GM23338 (cell line): ENCODE measurements around the gene NPM3. TPM values are rescaled to one million over a fixed set of nuclear protein-coding genes. Genes with fewer than 3 reads are reported as not detected.

ENCODE experiments used
- ATAC-seq: fragments of 200-7000 bp; cut with Tn5 transposase; 3 replicates; pipeline ENCODE4 v1.9.1; 2020
- DNase-seq: peaks from one replicate; pipeline ENCODE4 v3.0.0-alpha.2; 2015; ENCODE audit warnings: low spot score
- H2AFZ ChIP-seq: fragments of 200-600 bp; sonication (generic); 2 replicates; pipeline ENCODE4 v1.8.0; 2016; ENCODE audit warnings: antibody characterized with exemption, mild to moderate bottlenecking, moderate library complexity
- H3F3A ChIP-seq: fragments of 200-600 bp; sonication (generic); replicated peaks from 2 replicates; pipeline ENCODE4 v1.8.0; 2017; ENCODE audit warnings: antibody characterized with exemption, mixed run types, low read depth
- H3K27ac ChIP-seq: fragments of 200-600 bp; sonication (generic); 2 replicates; pipeline ENCODE4 v1.6.1; 2016; ENCODE audit warnings: low read depth
- H3K27me3 ChIP-seq: fragments of 200-600 bp; sonication (generic); 2 replicates; pipeline ENCODE4 v1.8.0; 2016; ENCODE audit warnings: mild to moderate bottlenecking, mixed run types, moderate library complexity; ENCODE audit not compliant: insufficient read depth
- H3K36me3 ChIP-seq: fragments of 200-600 bp; sonication (generic); 2 replicates; pipeline ENCODE4 v1.8.0; 2016; ENCODE audit warnings: mild to moderate bottlenecking; ENCODE audit not compliant: insufficient read depth
- H3K4me1 ChIP-seq: fragments of 200-600 bp; sonication (generic); 2 replicates; pipeline ENCODE4 v1.8.0; 2016; ENCODE audit warnings: mild to moderate bottlenecking, moderate library complexity; ENCODE audit not compliant: insufficient read depth
- H3K4me2 ChIP-seq: fragments of 200-600 bp; sonication (generic); 2 replicates; pipeline ENCODE4 v1.7.1; 2017; ENCODE audit warnings: mixed run types
- H3K4me3 ChIP-seq: fragments of 200-600 bp; sonication (generic); 2 replicates; pipeline ENCODE4 v1.6.1; 2016; ENCODE audit warnings: mixed run types
- H3K79me2 ChIP-seq: fragments of 200-600 bp; sonication (generic); replicated peaks from 2 replicates; pipeline ENCODE4 v1.8.0; 2017; ENCODE audit warnings: mild to moderate bottlenecking; ENCODE audit not compliant: insufficient read depth
- H3K9me2 ChIP-seq: fragments of 200-600 bp; sonication (generic); 2 replicates; pipeline ENCODE4 v1.8.0; 2017; ENCODE audit not compliant: insufficient read depth
- H4K20me1 ChIP-seq: fragments of 200-600 bp; sonication (generic); replicated peaks from 2 replicates; pipeline ENCODE4 v1.8.0; 2017; ENCODE audit warnings: mild to moderate bottlenecking; ENCODE audit not compliant: insufficient read depth
- H3K27ac Mint-ChIP-seq: 2 replicates; pipeline ENCODE4 v1.8.0; 2020; ENCODE audit warnings: inconsistent platforms, mild to moderate bottlenecking, moderate library complexity, mixed read lengths
- H3K27me3 Mint-ChIP-seq: 3 replicates; pipeline ENCODE4 v1.8.0; 2022; ENCODE audit warnings: low read depth, mild to moderate bottlenecking, moderate library complexity, mixed read lengths, inconsistent platforms; ENCODE audit not compliant: insufficient read depth, poor library complexity
- H3K36me3 Mint-ChIP-seq: 3 replicates; pipeline ENCODE4 v1.8.0; 2021; ENCODE audit warnings: low read depth, mild to moderate bottlenecking, inconsistent platforms, moderate library complexity, mixed read lengths
- H3K4me1 Mint-ChIP-seq: 3 replicates; pipeline ENCODE4 v1.8.0; 2020; ENCODE audit warnings: mild to moderate bottlenecking, inconsistent platforms, mixed read lengths
- H3K4me3 Mint-ChIP-seq: 3 replicates; pipeline ENCODE4 v1.8.0; 2021; ENCODE audit warnings: moderate library complexity, mild to moderate bottlenecking, inconsistent platforms, mixed read lengths
- H3K9me3 Mint-ChIP-seq: 3 replicates; pipeline ENCODE4 v1.8.0; 2020; ENCODE audit warnings: moderate library complexity, mild to moderate bottlenecking, inconsistent platforms, mixed read lengths
- CREB1 ChIP-seq: fragments of 250-450 bp; sonication (Bioruptor Pico); IDR thresholded peaks from 2 replicates; pipeline ENCODE4 v1.5.0; 2020; ENCODE audit warnings: low read depth, mild to moderate bottlenecking, moderate library complexity
- ETS1 ChIP-seq: IDR thresholded peaks from 2 replicates; pipeline ENCODE4 v1.6.1; 2016; ENCODE audit warnings: antibody characterized with exemption
- EZH2 ChIP-seq: fragments of 200-600 bp; sonication (generic); IDR thresholded peaks from one replicate; pipeline ENCODE4 v1.8.0; 2017; ENCODE audit warnings: antibody characterized with exemption, mild to moderate bottlenecking, low read depth; ENCODE audit not compliant: unreplicated experiment
- EZH2phosphoT487 ChIP-seq: fragments of 200-600 bp; sonication (generic); IDR thresholded peaks from one replicate; pipeline ENCODE4 v1.8.1; 2018; ENCODE audit warnings: antibody characterized with exemption; ENCODE audit not compliant: unreplicated experiment
- JUNB ChIP-seq: IDR thresholded peaks from one replicate; pipeline ENCODE4 v1.6.1; 2016; ENCODE audit warnings: antibody characterized with exemption; ENCODE audit not compliant: unreplicated experiment
- NANOG ChIP-seq: IDR thresholded peaks from 2 replicates; pipeline ENCODE4 v1.6.1; 2016; ENCODE audit warnings: antibody characterized with exemption, borderline replicate concordance
- POLR2AphosphoS5 ChIP-seq: IDR thresholded peaks from 2 replicates; pipeline ENCODE4 v1.6.1; 2016; ENCODE audit warnings: antibody characterized with exemption, low read depth
- STAT1 ChIP-seq: IDR thresholded peaks from one replicate; pipeline ENCODE4 v1.6.1; 2016; ENCODE audit warnings: antibody characterized with exemption; ENCODE audit not compliant: unreplicated experiment
- ZNF114 ChIP-seq: fragments of 250-450 bp; sonication (Bioruptor Pico); IDR thresholded peaks from 2 replicates; pipeline ENCODE4 v1.5.0; 2020; ENCODE audit warnings: mild to moderate bottlenecking, moderate library complexity
- ZNF331 ChIP-seq: fragments of 250-450 bp; sonication (Bioruptor Pico); IDR thresholded peaks from 2 replicates; pipeline ENCODE4 v1.5.0; 2020; ENCODE audit warnings: low read depth, mild to moderate bottlenecking, moderate library complexity
- polyA plus RNA-seq: library from polyadenylated mRNA; unstranded; fragments of >200 nt; fragmentation: Nextera tagmentation; extraction: Ambion mirVana; gene quantifications from 2 replicates; pipeline ENCODE4 v1.2.1, GENCODE V29; 2016
- total RNA-seq: library from RNA; depleted of rRNA; stranded (reverse); fragments of >200 nt; shearing (Covaris generic); gene quantifications from 2 replicates; pipeline ENCODE4 v1.2.3, GENCODE V29; 2014
- TF ChIP-seq, protein P1 (sequence below): IDR thresholded peaks from one replicate; pipeline ENCODE4 v1.6.1; 2018; ENCODE audit warnings: antibody characterized with exemption; ENCODE audit not compliant: unreplicated experiment
- TF ChIP-seq, protein P2 (sequence below), 2 experiments: fragments of 200-600 bp in 1 of 2; sonication (generic) in 1 of 2; conservative IDR thresholded peaks; 2 replicates each; pipeline versions ENCODE4 v1.5.1 to v1.6.1; 2016 to 2017; ENCODE audit warnings: antibody characterized with exemption in 2 of 2, low read depth in 2 of 2, mild to moderate bottlenecking in 2 of 2, moderate library complexity in 1 of 2

The NPM3 gene
- total and polyA plus RNA-seq, 2 experiments from 2014 or later: 31.5 to 258 TPM

GRCh38 chr10:101744267-101744666 is 39.0 kb downstream of the NPM3 start (continued):
- TF ChIP-seq, protein P1, sequence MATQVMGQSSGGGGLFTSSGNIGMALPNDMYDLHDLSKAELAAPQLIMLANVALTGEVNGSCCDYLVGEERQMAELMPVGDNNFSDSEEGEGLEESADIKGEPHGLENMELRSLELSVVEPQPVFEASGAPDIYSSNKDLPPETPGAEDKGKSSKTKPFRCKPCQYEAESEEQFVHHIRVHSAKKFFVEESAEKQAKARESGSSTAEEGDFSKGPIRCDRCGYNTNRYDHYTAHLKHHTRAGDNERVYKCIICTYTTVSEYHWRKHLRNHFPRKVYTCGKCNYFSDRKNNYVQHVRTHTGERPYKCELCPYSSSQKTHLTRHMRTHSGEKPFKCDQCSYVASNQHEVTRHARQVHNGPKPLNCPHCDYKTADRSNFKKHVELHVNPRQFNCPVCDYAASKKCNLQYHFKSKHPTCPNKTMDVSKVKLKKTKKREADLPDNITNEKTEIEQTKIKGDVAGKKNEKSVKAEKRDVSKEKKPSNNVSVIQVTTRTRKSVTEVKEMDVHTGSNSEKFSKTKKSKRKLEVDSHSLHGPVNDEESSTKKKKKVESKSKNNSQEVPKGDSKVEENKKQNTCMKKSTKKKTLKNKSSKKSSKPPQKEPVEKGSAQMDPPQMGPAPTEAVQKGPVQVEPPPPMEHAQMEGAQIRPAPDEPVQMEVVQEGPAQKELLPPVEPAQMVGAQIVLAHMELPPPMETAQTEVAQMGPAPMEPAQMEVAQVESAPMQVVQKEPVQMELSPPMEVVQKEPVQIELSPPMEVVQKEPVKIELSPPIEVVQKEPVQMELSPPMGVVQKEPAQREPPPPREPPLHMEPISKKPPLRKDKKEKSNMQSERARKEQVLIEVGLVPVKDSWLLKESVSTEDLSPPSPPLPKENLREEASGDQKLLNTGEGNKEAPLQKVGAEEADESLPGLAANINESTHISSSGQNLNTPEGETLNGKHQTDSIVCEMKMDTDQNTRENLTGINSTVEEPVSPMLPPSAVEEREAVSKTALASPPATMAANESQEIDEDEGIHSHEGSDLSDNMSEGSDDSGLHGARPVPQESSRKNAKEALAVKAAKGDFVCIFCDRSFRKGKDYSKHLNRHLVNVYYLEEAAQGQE: no peak

DNA sequence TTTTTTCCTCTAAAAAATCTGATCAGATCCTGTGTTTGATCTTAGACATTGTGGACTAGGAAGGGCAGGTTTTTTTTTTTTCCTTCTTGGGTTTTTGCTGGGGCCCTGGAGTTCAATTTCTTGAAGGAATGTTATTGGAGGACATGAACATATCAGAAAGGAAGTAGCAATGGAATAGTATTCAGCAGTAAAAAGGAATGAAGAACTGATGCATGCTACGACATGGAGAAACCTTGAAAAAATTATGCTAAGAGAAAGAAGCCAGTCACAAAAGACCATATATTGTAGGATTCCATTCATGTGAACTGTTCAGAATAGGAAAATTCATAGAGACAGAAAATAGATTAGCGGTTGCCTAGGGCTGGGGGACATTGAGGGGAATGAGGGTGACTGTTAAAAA is 41.3 kb downstream of the NPM3 start:
- no peaks in the 10 kb centered on the region for H3K36me3 Mint-ChIP-seq
- no peak overlapping the region for H3K4me3 ChIP-seq
- no peaks in the 10 kb centered on the region for H3K4me1 ChIP-seq
- DNase-seq: no peak
- H3K27me3 Mint-ChIP-seq: peaks cover 2% of the 10 kb centered on the region
- H3K27me3 ChIP-seq: no peaks in the 10 kb centered on the region
- H3K36me3 ChIP-seq: no peaks in the 10 kb centered on the region
- H3K27ac ChIP-seq: no peak overlapping the region
- H3K79me2 ChIP-seq: no peaks in the 10 kb centered on the region
- no peaks in the 10 kb centered on the region; the same call in 2 of the 3 replicates for H3K9me3 Mint-ChIP-seq
- ATAC-seq: no peak
- H3F3A ChIP-seq: no peaks in the 10 kb centered on the region
- H3K4me3 Mint-ChIP-seq: no peak overlapping the region
- H3K4me1 Mint-ChIP-seq: no peaks in the 10 kb centered on the region
- H3K4me2 ChIP-seq: no peak overlapping the region
- no peaks in the 10 kb centered on the region for H3K9me2 ChIP-seq
- H3K27ac Mint-ChIP-seq: no peak overlapping the region
- no peak overlapping the region for H2AFZ ChIP-seq
- no peaks in the 10 kb centered on the region for H4K20me1 ChIP-seq
- TF ChIP-seq STAT1 (no peak), EZH2 (no peak), POLR2AphosphoS5 (no peak), NANOG (no peak), ZNF114 (CRISPR knock-in tag) (no peak), EZH2phosphoT487 (no peak), ETS1 (no peak), JUNB (no peak), CREB1 (no peak), ZNF331 (no peak)
- TF ChIP-seq, protein P1: no peak
- TF ChIP-seq, protein P2, sequence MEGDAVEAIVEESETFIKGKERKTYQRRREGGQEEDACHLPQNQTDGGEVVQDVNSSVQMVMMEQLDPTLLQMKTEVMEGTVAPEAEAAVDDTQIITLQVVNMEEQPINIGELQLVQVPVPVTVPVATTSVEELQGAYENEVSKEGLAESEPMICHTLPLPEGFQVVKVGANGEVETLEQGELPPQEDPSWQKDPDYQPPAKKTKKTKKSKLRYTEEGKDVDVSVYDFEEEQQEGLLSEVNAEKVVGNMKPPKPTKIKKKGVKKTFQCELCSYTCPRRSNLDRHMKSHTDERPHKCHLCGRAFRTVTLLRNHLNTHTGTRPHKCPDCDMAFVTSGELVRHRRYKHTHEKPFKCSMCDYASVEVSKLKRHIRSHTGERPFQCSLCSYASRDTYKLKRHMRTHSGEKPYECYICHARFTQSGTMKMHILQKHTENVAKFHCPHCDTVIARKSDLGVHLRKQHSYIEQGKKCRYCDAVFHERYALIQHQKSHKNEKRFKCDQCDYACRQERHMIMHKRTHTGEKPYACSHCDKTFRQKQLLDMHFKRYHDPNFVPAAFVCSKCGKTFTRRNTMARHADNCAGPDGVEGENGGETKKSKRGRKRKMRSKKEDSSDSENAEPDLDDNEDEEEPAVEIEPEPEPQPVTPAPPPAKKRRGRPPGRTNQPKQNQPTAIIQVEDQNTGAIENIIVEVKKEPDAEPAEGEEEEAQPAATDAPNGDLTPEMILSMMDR (conservative IDR thresholded peaks at IDR 0.05; ENCODE audit: low read depth in 2 of 2): no peak
